Measurements from ENCODE around the gene PRKCQ.
"Not testable (repeated sequence)": the region's sequence is repeated elsewhere in the genome, so short reads cannot be mapped to it uniquely, and the experiment has no call there.

Gene PRKCQ

DNA sequence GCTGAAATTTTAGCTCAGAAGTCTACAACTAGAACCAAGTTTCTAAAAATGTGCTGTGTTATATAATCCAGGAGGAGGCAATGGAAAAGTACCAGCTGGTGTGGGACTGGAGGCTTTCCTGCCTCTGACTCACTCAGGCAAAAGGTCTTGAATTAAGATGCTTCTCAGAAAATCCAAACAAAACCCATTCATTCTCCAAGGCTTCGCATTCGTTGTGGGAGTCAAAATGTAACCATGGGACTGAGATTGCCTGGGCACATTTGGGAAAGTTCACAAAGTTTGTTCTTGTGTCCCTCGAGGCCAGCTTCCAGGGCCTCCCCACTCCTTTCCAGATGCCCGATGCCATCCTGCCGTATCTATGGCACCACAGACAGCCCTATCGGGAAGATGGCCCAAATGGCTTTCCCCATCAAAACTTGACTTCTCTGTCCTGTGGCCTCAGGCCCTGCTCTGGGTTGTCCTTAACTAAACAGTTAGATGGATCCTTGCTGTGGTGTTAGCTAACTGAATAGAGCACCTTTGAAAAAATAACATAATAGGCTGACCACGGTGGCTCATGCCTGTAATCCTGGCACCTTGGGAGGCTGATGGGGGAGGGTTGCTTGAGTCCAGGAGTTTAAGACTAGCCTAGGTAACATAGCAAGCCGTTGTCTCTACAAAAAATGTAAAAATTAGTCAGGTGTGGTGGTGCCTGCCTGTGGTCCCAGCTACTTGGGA is 196.8 kb downstream of the PRKCQ start:
- no peak for DNase-seq (ENCODE audit: low spot score)

DNA sequence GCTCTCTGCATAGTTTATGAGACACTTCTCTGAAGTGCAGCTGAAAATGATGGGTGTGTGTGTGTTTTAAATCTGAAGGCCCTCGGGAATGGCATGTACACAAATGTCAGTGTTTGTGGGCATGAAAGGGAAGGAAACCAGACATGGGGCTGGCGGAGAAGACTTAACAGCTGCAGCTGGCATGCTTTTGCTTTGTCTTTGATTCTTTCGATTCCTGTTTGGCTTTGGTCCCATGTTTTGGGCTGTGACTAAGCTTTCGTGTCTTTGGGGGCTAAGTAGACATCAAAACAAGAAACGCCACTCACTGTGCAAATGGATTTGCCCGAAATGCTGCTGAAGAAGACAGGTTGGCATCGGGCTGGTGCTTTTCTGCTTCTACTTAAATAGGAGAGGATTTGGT is 198.0 kb downstream of the PRKCQ start:
- DNase-seq (ENCODE audit: low spot score) = no peak

DNA sequence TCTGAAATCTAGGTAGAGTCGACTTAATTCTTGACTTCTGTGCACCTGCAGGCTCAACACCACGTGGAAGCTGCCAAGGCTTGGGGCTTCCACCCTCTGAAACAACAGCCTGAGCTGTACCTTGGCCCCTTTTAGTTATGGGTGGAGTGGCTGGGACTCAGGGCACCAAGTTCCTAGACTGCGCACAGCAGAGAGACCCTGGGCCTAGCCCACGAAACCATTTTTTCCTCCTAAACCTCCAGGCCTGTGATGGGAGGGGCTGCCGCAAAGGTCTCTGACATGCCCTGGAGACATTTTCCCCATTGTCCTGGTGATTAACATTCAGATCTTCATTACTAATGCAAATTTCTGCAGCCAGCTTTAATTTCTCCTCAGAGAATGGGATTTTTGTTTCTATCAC is 199.6 kb downstream of the PRKCQ start:
- DNase-seq (ENCODE audit: low spot score) = not testable (repeated sequence)

DNA sequence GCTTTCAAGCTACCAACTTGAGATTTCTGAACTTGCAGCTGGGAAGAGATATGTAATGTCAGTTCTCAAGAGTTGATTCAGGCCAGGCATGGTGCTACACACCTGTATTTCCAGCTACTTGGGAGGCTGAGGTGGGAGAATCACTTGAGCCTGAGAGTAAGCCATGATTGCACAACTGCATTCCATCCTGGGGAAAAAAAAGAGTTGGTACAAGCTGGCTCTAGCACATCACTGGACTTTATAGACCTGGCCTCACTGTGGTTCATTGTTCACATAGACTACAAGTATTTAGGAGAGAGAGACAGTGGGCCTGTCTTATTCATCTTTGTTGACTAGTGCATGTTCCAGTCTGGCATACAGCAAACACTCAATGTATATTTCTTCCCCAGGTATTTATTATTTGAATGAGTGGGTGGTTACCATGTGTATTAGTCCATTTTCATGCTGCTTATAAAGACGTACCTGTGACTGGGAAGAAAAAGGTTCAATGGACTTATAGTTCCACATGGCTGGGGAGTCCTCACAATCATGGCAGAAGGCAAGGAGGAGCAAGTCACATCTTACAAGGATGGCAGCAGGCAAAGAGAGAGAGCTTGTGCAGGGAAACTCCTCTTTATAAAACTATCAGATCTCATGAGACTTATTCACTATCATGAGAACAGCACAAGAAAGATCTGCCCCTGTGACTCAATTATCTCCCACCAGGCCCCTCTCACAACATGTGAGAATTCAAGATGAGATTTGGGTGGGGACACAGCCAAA is 200.9 kb downstream of the PRKCQ start:
- DNase-seq (ENCODE audit: low spot score) = no peak
